ENCODE data around the gene GPBP1L1. TPM values are rescaled to one million over a fixed set of nuclear protein-coding genes. Genes with fewer than 3 reads are reported as not detected.

GPBP1L1 gene
- total RNA-seq: 71.1 and 105 TPM in 2 replicates

GRCh38 chr1:45686288-45687013 lies at the start of gene GPBP1L1:
GPBP1L1 (minus strand) TSS chr1:45686533; CDS start chr1:45659087, 27,446 bp downstream.

GRCh38 chr1:45687754-45688740 lies 1.7 kb upstream of the GPBP1L1 start, which contains the start of gene TMEM69:
TMEM69 (plus strand) TSS chr1:45688181; CDS start chr1:45691069, 2,888 bp downstream.

GRCh38 chr1:45623972-45624371 lies 62.4 kb downstream of the GPBP1L1 start, which contains the start of gene CCDC17:
CCDC17 (minus strand) TSS chr1:45624054; CDS start chr1:45623909, 145 bp downstream.

GRCh38 chr1:45583666-45584350 lies 102.5 kb downstream of the GPBP1L1 start, which contains the start of gene NASP:
NASP (plus strand) TSS chr1:45584041; CDS start chr1:45584147, 106 bp downstream.

Other genes with a start within 250 kb of the GPBP1L1 start
- 2.6 TPM in 2 replicates for gene TESK2, start 195.4 kb downstream of the GPBP1L1 start, total RNA-seq
- 0.32 and 0.44 TPM in 2 replicates for gene CCDC163, start 186.5 kb downstream of the GPBP1L1 start, total RNA-seq
- 0.81 and 0.88 TPM in 2 replicates for gene MMACHC, start 186.2 kb downstream of the GPBP1L1 start, total RNA-seq
- gene PRDX1, start 164.6 kb downstream of the GPBP1L1 start, total RNA-seq: 675 and 720 TPM in 2 replicates
- 153 and 224 TPM in 2 replicates for gene AKR1A1, start 135.7 kb downstream of the GPBP1L1 start, total RNA-seq
- gene NASP, start 102.5 kb downstream of the GPBP1L1 start, total RNA-seq: 73.9 and 83.4 TPM in 2 replicates
- 0.97 and 1.4 TPM in 2 replicates for gene CCDC17, start 62.5 kb downstream of the GPBP1L1 start, total RNA-seq
- gene TMEM69, start 1.6 kb upstream of the GPBP1L1 start, total RNA-seq: 7.0 and 12.3 TPM in 2 replicates
- 4.0 and 7.9 TPM in 2 replicates for gene IPP, start 64.1 kb upstream of the GPBP1L1 start, total RNA-seq
- 12.3 and 24.9 TPM in 2 replicates for gene MAST2, start 117.1 kb upstream of the GPBP1L1 start, total RNA-seq